ENCODE measurements around the gene VPS37C. TPM values are rescaled to one million over a fixed set of nuclear protein-coding genes. Genes with fewer than 3 reads are reported as not detected.

The VPS37C gene
- total and polyA plus RNA-seq, 2 of the 13 experiments (the other 11 are each of a cell fraction or from before 2014, with no cell fraction given): 7.5 to 8.8 TPM

- intact Hi-C loops (cut with micrococcal nuclease; ENCODE audit: unreplicated experiment) (no loop called here), in situ Hi-C loops (cut with HindIII; ENCODE audit: extremely low pct_ligation_motif_present, low pct_unique_long_range_greater_than_20kb) (no loop called here)
- BruUV-seq (replicated peaks): no TSS peak
- H3K9me3 ChIP-seq (ENCODE audit: low read length): no peaks in the 10 kb centered on the region
- no peak overlapping the region for H3K4me3 ChIP-seq (replicated peaks in 1 of 3; ENCODE audit: insufficient read depth in 1 of 3, low read depth in 2 of 3, low read length in 3 of 3)
- H3K4me2 ChIP-seq (ENCODE audit: low read depth, low read length): no peak overlapping the region
- no peak overlapping the region for H3K27ac ChIP-seq (ENCODE audit: extremely low read length, insufficient read depth, low read length)
- TF ChIP-seq ZNF230 (CRISPR knock-in tag; IDR thresholded peaks at IDR 0.05) (no peak), EED (CRISPR knock-in tag; IDR thresholded peaks at IDR 0.05) (no peak), SP5 (CRISPR knock-in tag; IDR thresholded peaks at IDR 0.05; ENCODE audit: borderline replicate concordance, low read depth) (no peak), ARNTL (CRISPR knock-in tag; IDR thresholded peaks at IDR 0.05) (no peak), MLXIP (CRISPR knock-in tag; IDR thresholded peaks at IDR 0.05; ENCODE audit: borderline replicate concordance) (no peak), ZNF800 (CRISPR knock-in tag; IDR thresholded peaks at IDR 0.05) (no peak), ZNF292 (CRISPR knock-in tag; IDR thresholded peaks at IDR 0.05; ENCODE audit: borderline replicate concordance, low read depth) (no peak), NFRKB (IDR thresholded peaks at IDR 0.05) (no peak), SMARCE1 (IDR thresholded peaks at IDR 0.05; ENCODE audit: borderline replicate concordance) (no peak), TBL1XR1 (IDR thresholded peaks at IDR 0.05; ENCODE audit: borderline replicate concordance, low read length, partially characterized antibody) (no peak), ARHGAP35 (CRISPR knock-in tag; IDR thresholded peaks at IDR 0.05; ENCODE audit: borderline replicate concordance) (no peak), TMF1 (CRISPR knock-in tag; IDR thresholded peaks at IDR 0.05; ENCODE audit: low read depth) (no peak), THAP11 (CRISPR knock-in tag; IDR thresholded peaks at IDR 0.05) (no peak), MXD1 (CRISPR knock-in tag; IDR thresholded peaks at IDR 0.05) (no peak), ZNF101 (CRISPR knock-in tag; IDR thresholded peaks at IDR 0.05; ENCODE audit: borderline replicate concordance, low read depth) (no peak), REL (CRISPR knock-in tag; conservative IDR thresholded peaks at IDR 0.05) (no peak), ZBTB14 (CRISPR knock-in tag; IDR thresholded peaks at IDR 0.05) (no peak), ZFY (CRISPR knock-in tag; IDR thresholded peaks at IDR 0.05) (no peak), ZFP36L1 (CRISPR knock-in tag; IDR thresholded peaks at IDR 0.05) (no peak), AGO1 (IDR thresholded peaks at IDR 0.05; ENCODE audit: low read depth, low read length, poor library complexity, severe bottlenecking) (no peak)
- no peaks in the 10 kb centered on the region; the same call in 1 of the 2 replicates for H4K20me1 ChIP-seq (ENCODE audit: insufficient read depth, low read length)
- ATAC-seq (no peak), DNase-seq (ENCODE audit: low spot score) (no peak), FAIRE-seq (no peak)
- no peak overlapping the region for H3K9ac ChIP-seq (ENCODE audit: insufficient read depth, low read depth, low read length)
- POLR2A ChIA-PET: no interaction called here
- peaks cover 0 to 13% of the 10 kb centered on the region in 2 experiments; a peak in 1 of 5 replicates for H3K36me3 ChIP-seq (replicated peaks in 1 of 2; ENCODE audit: control insufficient read depth in 1 of 2, insufficient read depth in 2 of 2, low read length in 2 of 2)
- 88% methylated on average over 3 of the region's 3 CpGs for WGBS (ENCODE audit: low lambda C conversion rate)
- CTCF ChIA-PET (ENCODE audit: low intra/inter-chr PET ratio, low total read pairs): interaction anchor here (1.0 kb wide), 1 partner anchor 28 kb away, joined by 3 read pairs; no protein-coding TSS in a partner anchor
- H2AFZ ChIP-seq (ENCODE audit: low read length): no peak overlapping the region
- peaks cover 50% of the 10 kb centered on the region for H3K79me2 ChIP-seq (ENCODE audit: insufficient read depth, low read length)
- peaks cover 56% of the 10 kb centered on the region for H3K4me1 ChIP-seq (ENCODE audit: insufficient read depth, low read length)
- H3K27me3 ChIP-seq (ENCODE audit: control insufficient read depth in 1 of 2, insufficient read depth in 2 of 2, low read length in 2 of 2): no peaks in the 10 kb centered on the region; a peak in 1 of 5 replicates
These were observed 3.5 kb downstream of the VPS37C start for GRCh38 chr11:61157743-61158142.

Measured in HepG2 (cell line).